Keratinocyte (primary cell): ENCODE measurements around the gene CNTNAP5.

Experiments used
- EZH2 ChIP-seq: IDR thresholded peaks from one replicate; pipeline ENCODE4 v1.6.1; 2012; ENCODE audit warnings: inconsistent platforms, mild to moderate bottlenecking, low read length, moderate library complexity
- TF ChIP-seq, protein P1 (sequence below), 3 experiments: IDR thresholded peaks in 1 of 3; conservative IDR thresholded peaks in 1 of 3; optimal IDR thresholded peaks in 1 of 3; 2 replicates in 2 of 3; 3 replicates in 1 of 3; pipeline versions ENCODE3 to v1.5.1; 2011; ENCODE audit warnings: low read length in 3 of 3, mild to moderate bottlenecking in 3 of 3, moderate library complexity in 2 of 3, control low read depth in 1 of 3, inconsistent platforms in 1 of 3; ENCODE audit not compliant: insufficient read depth in 2 of 3; ENCODE audit errors: extremely low read depth in 1 of 3

DNA sequence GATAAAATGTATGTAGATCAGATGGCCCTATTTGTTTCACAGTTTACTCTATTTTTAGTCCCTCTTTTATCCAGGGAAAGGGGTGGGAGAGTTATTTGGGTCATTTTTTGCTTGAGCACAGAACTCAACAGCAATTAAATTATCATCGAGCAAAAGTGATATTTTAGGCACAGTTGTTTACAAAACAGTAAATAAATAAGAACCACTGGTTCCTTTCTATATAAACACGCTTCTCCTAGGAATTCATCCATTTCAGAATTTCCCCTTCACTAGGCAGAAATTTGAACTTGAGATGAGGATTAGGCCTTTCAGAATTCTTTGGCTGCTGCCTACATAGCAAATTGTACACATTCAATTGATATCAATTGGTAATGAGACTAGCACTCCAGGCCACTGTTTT, 812.4 kb downstream of the CNTNAP5 start:
- TF ChIP-seq, protein P1, sequence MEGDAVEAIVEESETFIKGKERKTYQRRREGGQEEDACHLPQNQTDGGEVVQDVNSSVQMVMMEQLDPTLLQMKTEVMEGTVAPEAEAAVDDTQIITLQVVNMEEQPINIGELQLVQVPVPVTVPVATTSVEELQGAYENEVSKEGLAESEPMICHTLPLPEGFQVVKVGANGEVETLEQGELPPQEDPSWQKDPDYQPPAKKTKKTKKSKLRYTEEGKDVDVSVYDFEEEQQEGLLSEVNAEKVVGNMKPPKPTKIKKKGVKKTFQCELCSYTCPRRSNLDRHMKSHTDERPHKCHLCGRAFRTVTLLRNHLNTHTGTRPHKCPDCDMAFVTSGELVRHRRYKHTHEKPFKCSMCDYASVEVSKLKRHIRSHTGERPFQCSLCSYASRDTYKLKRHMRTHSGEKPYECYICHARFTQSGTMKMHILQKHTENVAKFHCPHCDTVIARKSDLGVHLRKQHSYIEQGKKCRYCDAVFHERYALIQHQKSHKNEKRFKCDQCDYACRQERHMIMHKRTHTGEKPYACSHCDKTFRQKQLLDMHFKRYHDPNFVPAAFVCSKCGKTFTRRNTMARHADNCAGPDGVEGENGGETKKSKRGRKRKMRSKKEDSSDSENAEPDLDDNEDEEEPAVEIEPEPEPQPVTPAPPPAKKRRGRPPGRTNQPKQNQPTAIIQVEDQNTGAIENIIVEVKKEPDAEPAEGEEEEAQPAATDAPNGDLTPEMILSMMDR (optimal IDR thresholded peaks at IDR 0.05 in 1 of 3, IDR thresholded peaks at IDR 0.05 in 1 of 3, conservative IDR thresholded peaks at IDR 0.05 in 1 of 3; ENCODE audit: extremely low read depth in 1 of 3, insufficient read depth in 2 of 3, low read length in 3 of 3), result no peak
- TF ChIP-seq EZH2, result no peak
